ENCODE measurements around the gene LCE1F.

LCE1F gene

DNA sequence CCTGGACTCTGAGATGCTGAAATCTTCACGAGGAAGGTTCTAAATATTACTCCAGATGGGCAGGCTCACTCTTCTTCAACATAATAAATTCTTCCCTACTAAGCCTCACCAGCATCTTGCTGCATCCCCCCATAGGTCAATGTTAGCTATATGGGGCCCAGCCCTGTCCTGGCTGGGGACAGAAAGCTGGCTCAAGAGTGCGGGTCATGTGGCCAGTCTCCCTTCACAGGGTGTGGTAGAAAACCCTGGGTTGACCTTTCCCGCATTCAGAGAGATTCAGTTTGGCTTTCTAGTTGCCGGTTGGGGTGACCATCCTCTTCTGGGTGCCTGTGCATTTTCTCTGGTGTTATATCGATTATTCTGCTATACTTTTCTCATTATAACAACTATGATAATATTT is 36.9 kb upstream of the LCE1F start:
- Histone ChIP-seq H3K4me3 (ENCODE audit: insufficient read depth in 1 of 2, low read depth in 1 of 2, low read length in 2 of 2) (no peak overlapping the region), H3K79me1 (replicated peaks; ENCODE audit: low read length, poor library complexity, severe bottlenecking) (no peaks in the 10 kb centered on the region), H3K9ac (ENCODE audit: low read length) (no peak overlapping the region)

DNA sequence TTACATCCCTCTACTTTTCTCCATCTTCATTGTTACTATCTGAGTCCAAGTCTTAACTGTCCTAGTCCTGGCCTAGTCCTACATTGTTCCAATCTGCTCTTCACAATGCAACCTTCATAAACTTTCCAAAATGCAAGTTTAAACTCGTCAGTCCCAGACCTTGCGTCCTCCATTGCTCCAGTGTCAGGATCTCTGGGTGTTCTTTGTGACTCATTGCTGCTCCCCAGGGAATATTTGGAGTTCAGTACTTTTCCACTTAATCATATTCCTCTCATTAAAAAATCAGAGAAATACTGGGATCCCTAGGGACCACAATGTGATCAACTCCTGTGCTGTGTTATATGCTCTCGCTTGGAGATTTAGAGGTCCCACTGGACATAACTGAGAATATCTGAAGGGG is 35.1 kb upstream of the LCE1F start:
- Histone ChIP-seq H3K4ac (ENCODE audit: low read depth in 1 of 2, low read length in 2 of 2) (no peak overlapping the region), H3K79me1 (replicated peaks; ENCODE audit: low read length, poor library complexity, severe bottlenecking) (no peaks in the 10 kb centered on the region), H2BK15ac (ENCODE audit: low read depth, poor library complexity, severe bottlenecking) (no peak overlapping the region), H2AK5ac (ENCODE audit: low read length, severe bottlenecking) (no peak overlapping the region), H3K27me3 (ENCODE audit: control insufficient read depth in 1 of 2, insufficient read depth in 1 of 2, low read length in 2 of 2) (no peaks in the 10 kb centered on the region), H4K91ac (ENCODE audit: low read length) (no peak overlapping the region), H3K18ac (ENCODE audit: low read depth in 1 of 2, low read length in 2 of 2) (no peak overlapping the region), H3K4me1 (ENCODE audit: control insufficient read depth, insufficient read depth, low read depth, low read length) (no peaks in the 10 kb centered on the region), H3K36me3 (ENCODE audit: control insufficient read depth in 1 of 2, insufficient read depth in 2 of 2, low read depth in 1 of 2, low read length in 2 of 2) (no peaks in the 10 kb centered on the region), H3K4me2 (ENCODE audit: low read length, poor library complexity, severe bottlenecking) (no peak overlapping the region), H3K9ac (ENCODE audit: low read length) (no peak overlapping the region), H3K9me3 (ENCODE audit: control insufficient read depth, low read length) (no peaks in the 10 kb centered on the region), H2BK12ac (ENCODE audit: low read length in 2 of 2) (no peak overlapping the region), H2BK120ac (ENCODE audit: low read depth, low read length) (no peak overlapping the region), H2BK5ac (ENCODE audit: low read depth, low read length, poor library complexity, severe bottlenecking) (no peak overlapping the region), H3K4me3 (ENCODE audit: insufficient read depth in 1 of 2, low read depth in 1 of 2, low read length in 2 of 2) (no peak overlapping the region), H2AFZ (ENCODE audit: low read depth, low read length) (no peak overlapping the region), H3K14ac (ENCODE audit: low read length in 2 of 2) (no peak overlapping the region), H3K27ac (ENCODE audit: low read length, poor library complexity, severe bottlenecking) (no peak overlapping the region), H4K8ac (ENCODE audit: low read length) (no peak overlapping the region), H3K23ac (ENCODE audit: low read length in 2 of 2) (no peak overlapping the region)
- WGBS: 68% methylated on average over 3 of the region's 3 CpGs
- no peak for DNase-seq

More for the DNA sequence above, 36.9 kb upstream of the LCE1F start:
- Histone ChIP-seq H3K9me3 (ENCODE audit: control insufficient read depth, low read length) (no peaks in the 10 kb centered on the region), H2AK5ac (ENCODE audit: low read length, severe bottlenecking) (no peak overlapping the region), H4K91ac (ENCODE audit: low read length) (no peak overlapping the region), H3K27ac (ENCODE audit: low read length, poor library complexity, severe bottlenecking) (no peak overlapping the region), H3K36me3 (ENCODE audit: control insufficient read depth in 1 of 2, insufficient read depth in 2 of 2, low read depth in 1 of 2, low read length in 2 of 2) (no peaks in the 10 kb centered on the region), H3K14ac (ENCODE audit: low read length in 2 of 2) (no peak overlapping the region), H3K4me2 (ENCODE audit: low read length, poor library complexity, severe bottlenecking) (no peak overlapping the region), H2AFZ (ENCODE audit: low read depth, low read length) (no peak overlapping the region), H3K27me3 (ENCODE audit: control insufficient read depth in 1 of 2, insufficient read depth in 1 of 2, low read length in 2 of 2) (no peaks in the 10 kb centered on the region), H2BK12ac (ENCODE audit: low read length in 2 of 2) (no peak overlapping the region), H4K8ac (ENCODE audit: low read length) (no peak overlapping the region), H3K23ac (ENCODE audit: low read length in 2 of 2) (no peak overlapping the region), H2BK120ac (ENCODE audit: low read depth, low read length) (no peak overlapping the region), H3K4me1 (ENCODE audit: control insufficient read depth, insufficient read depth, low read depth, low read length) (no peaks in the 10 kb centered on the region), H3K18ac (ENCODE audit: low read depth in 1 of 2, low read length in 2 of 2) (no peak overlapping the region), H2BK5ac (ENCODE audit: low read depth, low read length, poor library complexity, severe bottlenecking) (no peak overlapping the region), H2BK15ac (ENCODE audit: low read depth, poor library complexity, severe bottlenecking) (no peak overlapping the region), H3K4ac (ENCODE audit: low read depth in 1 of 2, low read length in 2 of 2) (no peak overlapping the region)
- no peak for DNase-seq
- WGBS: 44% methylated on average over 3 of the region's 5 CpGs

- Histone ChIP-seq H2BK12ac (ENCODE audit: low read length in 2 of 2) (no peak overlapping the region), H3K79me1 (replicated peaks; ENCODE audit: low read length, poor library complexity, severe bottlenecking) (no peaks in the 10 kb centered on the region), H3K36me3 (ENCODE audit: control insufficient read depth in 1 of 2, insufficient read depth in 2 of 2, low read depth in 1 of 2, low read length in 2 of 2) (no peaks in the 10 kb centered on the region), H3K23ac (ENCODE audit: low read length in 2 of 2) (no peak overlapping the region), H3K9me3 (ENCODE audit: control insufficient read depth, low read length) (no peaks in the 10 kb centered on the region), H3K18ac (ENCODE audit: low read depth in 1 of 2, low read length in 2 of 2) (no peak overlapping the region), H3K27ac (ENCODE audit: low read length, poor library complexity, severe bottlenecking) (no peak overlapping the region), H3K4ac (ENCODE audit: low read depth in 1 of 2, low read length in 2 of 2) (no peak overlapping the region), H2BK120ac (ENCODE audit: low read depth, low read length) (no peak overlapping the region), H3K4me3 (ENCODE audit: insufficient read depth in 1 of 2, low read depth in 1 of 2, low read length in 2 of 2) (no peak overlapping the region), H2BK5ac (ENCODE audit: low read depth, low read length, poor library complexity, severe bottlenecking) (no peak overlapping the region), H3K4me1 (ENCODE audit: control insufficient read depth, insufficient read depth, low read depth, low read length) (no peaks in the 10 kb centered on the region), H3K27me3 (ENCODE audit: control insufficient read depth in 1 of 2, insufficient read depth in 1 of 2, low read length in 2 of 2) (no peaks in the 10 kb centered on the region), H4K91ac (ENCODE audit: low read length) (no peak overlapping the region), H2AK5ac (ENCODE audit: low read length, severe bottlenecking) (no peak overlapping the region), H3K9ac (ENCODE audit: low read length) (no peak overlapping the region), H2BK15ac (ENCODE audit: low read depth, poor library complexity, severe bottlenecking) (no peak overlapping the region), H3K4me2 (ENCODE audit: low read length, poor library complexity, severe bottlenecking) (no peak overlapping the region), H4K8ac (ENCODE audit: low read length) (no peak overlapping the region), H3K14ac (ENCODE audit: low read length in 2 of 2) (no peak overlapping the region), H2AFZ (ENCODE audit: low read depth, low read length) (no peak overlapping the region)
- DNase-seq: no peak
Measured at GRCh38 chr1:152741656-152742055, 33.3 kb upstream of the LCE1F start.

DNA sequence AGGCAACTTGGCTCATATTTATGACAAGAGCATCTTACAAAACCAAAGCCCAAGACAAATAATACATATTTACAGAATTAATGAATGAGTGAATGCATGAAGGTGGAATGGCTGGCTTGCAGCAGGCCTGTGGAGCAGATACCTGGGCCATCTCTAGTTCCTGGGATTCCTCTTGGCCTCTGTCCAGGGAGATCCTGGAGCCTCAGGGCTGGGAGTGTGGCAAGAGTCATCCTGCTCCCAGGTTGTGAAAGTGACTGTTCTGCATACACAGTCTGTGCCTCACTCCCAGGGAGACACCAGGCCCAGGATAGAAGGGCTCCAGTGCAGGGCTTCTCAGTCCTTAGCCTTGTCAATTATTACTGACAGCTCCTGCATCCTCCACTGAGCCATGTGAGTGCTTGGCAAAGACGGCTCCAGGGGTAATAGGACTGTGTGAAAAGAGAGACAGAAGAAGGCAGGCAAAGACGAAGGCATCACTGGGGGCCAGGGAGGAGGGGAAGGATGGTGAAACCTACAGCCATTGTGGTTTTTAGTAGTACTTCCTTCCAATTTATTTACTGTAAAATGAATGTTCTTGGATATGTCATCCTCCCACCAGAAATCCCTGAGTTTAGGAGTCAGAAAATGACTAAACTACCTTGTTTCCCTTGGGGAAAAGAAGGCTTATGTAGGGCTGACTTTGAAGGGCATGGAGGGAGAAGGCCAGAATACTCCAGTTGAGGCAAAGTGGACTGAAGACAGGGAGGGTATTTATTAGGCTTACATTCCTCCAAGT is 31.4 kb upstream of the LCE1F start:
- Histone ChIP-seq H3K18ac (ENCODE audit: low read depth in 1 of 2, low read length in 2 of 2) (no peak overlapping the region), H2BK5ac (ENCODE audit: low read depth, low read length, poor library complexity, severe bottlenecking) (no peak overlapping the region), H3K79me1 (replicated peaks; ENCODE audit: low read length, poor library complexity, severe bottlenecking) (no peaks in the 10 kb centered on the region), H3K4me2 (ENCODE audit: low read length, poor library complexity, severe bottlenecking) (no peak overlapping the region), H3K9me3 (ENCODE audit: control insufficient read depth, low read length) (no peaks in the 10 kb centered on the region), H3K27me3 (ENCODE audit: control insufficient read depth in 1 of 2, insufficient read depth in 1 of 2, low read length in 2 of 2) (no peaks in the 10 kb centered on the region), H3K4ac (ENCODE audit: low read depth in 1 of 2, low read length in 2 of 2) (no peak overlapping the region), H3K4me1 (ENCODE audit: control insufficient read depth, insufficient read depth, low read depth, low read length) (no peaks in the 10 kb centered on the region), H4K91ac (ENCODE audit: low read length) (no peak overlapping the region), H3K9ac (ENCODE audit: low read length) (no peak overlapping the region), H3K14ac (ENCODE audit: low read length in 2 of 2) (no peak overlapping the region), H3K36me3 (ENCODE audit: control insufficient read depth in 1 of 2, insufficient read depth in 2 of 2, low read depth in 1 of 2, low read length in 2 of 2) (no peaks in the 10 kb centered on the region), H3K27ac (ENCODE audit: low read length, poor library complexity, severe bottlenecking) (no peak overlapping the region), H2BK12ac (ENCODE audit: low read length in 2 of 2) (no peak overlapping the region), H2AK5ac (ENCODE audit: low read length, severe bottlenecking) (no peak overlapping the region), H2BK120ac (ENCODE audit: low read depth, low read length) (no peak overlapping the region), H4K8ac (ENCODE audit: low read length) (no peak overlapping the region), H3K4me3 (ENCODE audit: insufficient read depth in 1 of 2, low read depth in 1 of 2, low read length in 2 of 2) (no peak overlapping the region), H2AFZ (ENCODE audit: low read depth, low read length) (no peak overlapping the region), H3K23ac (ENCODE audit: low read length in 2 of 2) (no peak overlapping the region), H2BK15ac (ENCODE audit: low read depth, poor library complexity, severe bottlenecking) (no peak overlapping the region)
- DNase-seq: no peak
- WGBS: 27% methylated on average over 2 of the region's 2 CpGs

All from mesenchymal stem cell (in vitro differentiated cells and primary cell).